PC-9 (cell line): ENCODE data around the gene PDE1C. TPM values are rescaled to one million over a fixed set of nuclear protein-coding genes. Genes with fewer than 3 reads are reported as not detected.
"Not testable (repeated sequence)": the region's sequence is repeated elsewhere in the genome, so short reads cannot be mapped to it uniquely, and the experiment has no call there.

Experiments
- BruUV-seq: library from RNA; stranded (reverse); fragments of 400-500 nt; replicated peaks from 2 replicates; lab custom pipeline; 2021; lab: Mats Ljungman, UMichigan
- CTCF ChIA-PET: fragments of 300-600 bp; sonication (Branson Sonifier 250); formaldehyde crosslinking; loops from one replicate; lab custom pipeline; 2022; ENCODE audit warnings: antibody characterized with exemption; lab: Charles Lee
- POLR2A ChIA-PET: fragments of 300-600 bp; sonication (Branson Sonifier 250); formaldehyde crosslinking; loops from one replicate; lab custom pipeline; 2022; ENCODE audit warnings: antibody characterized with exemption; ENCODE audit not compliant: unreplicated experiment; lab: Charles Lee
- DNase-seq, 2 experiments: peaks; one replicate each; pipeline versions ENCODE4 v3.0.0 to v3.0.0-alpha.2; 2015 to 2022; ENCODE audit warnings: mixed read lengths in 1 of 2
- H2AFZ ChIP-seq: fragments of 200-600 bp; sonication (generic); 2 replicates; pipeline ENCODE4 v1.8.1; 2017; ENCODE audit warnings: antibody characterized with exemption
- H3F3A ChIP-seq: fragments of 200-600 bp; sonication (generic); 2 replicates; pipeline ENCODE4 v1.8.1; 2017; ENCODE audit warnings: antibody characterized with exemption, mild to moderate bottlenecking, low read depth; ENCODE audit not compliant: insufficient read depth
- H3K27ac ChIP-seq: fragments of 200-600 bp; sonication (generic); 2 replicates; pipeline ENCODE4 v1.6.1; 2016; ENCODE audit warnings: mixed run types
- H3K27me3 ChIP-seq: fragments of 200-600 bp; sonication (generic); 2 replicates; pipeline ENCODE4 v1.6.1; 2016; ENCODE audit warnings: low read depth, mixed run types; ENCODE audit not compliant: insufficient read depth
- H3K36me3 ChIP-seq: fragments of 200-600 bp; sonication (generic); 2 replicates; pipeline ENCODE4 v1.6.1; 2016; ENCODE audit warnings: low read depth, mixed run types
- H3K4me1 ChIP-seq: fragments of 200-600 bp; sonication (generic); replicated peaks from 2 replicates; pipeline ENCODE4 v1.6.1; 2016; ENCODE audit warnings: mixed run types; ENCODE audit not compliant: insufficient read depth
- H3K4me2 ChIP-seq: fragments of 200-600 bp; sonication (generic); 2 replicates; pipeline ENCODE4 v1.6.1; 2017; ENCODE audit warnings: mixed run types
- H3K4me3 ChIP-seq: fragments of 200-600 bp; sonication (generic); 2 replicates; pipeline ENCODE4 v1.6.1; 2016; ENCODE audit warnings: mixed run types
- H3K79me2 ChIP-seq: fragments of 200-600 bp; sonication (generic); 2 replicates; pipeline ENCODE4 v1.6.1; 2017; ENCODE audit warnings: low read depth, mixed run types
- H3K9me2 ChIP-seq: fragments of 200-600 bp; sonication (generic); 2 replicates; pipeline ENCODE4 v1.8.1; 2017; ENCODE audit warnings: mild to moderate bottlenecking; ENCODE audit not compliant: insufficient read depth
- H3K9me3 ChIP-seq: fragments of 200-600 bp; sonication (generic); 2 replicates; pipeline ENCODE4 v1.8.1; 2016; ENCODE audit warnings: low read depth; ENCODE audit not compliant: insufficient read depth
- H4K20me1 ChIP-seq: fragments of 200-600 bp; sonication (generic); 2 replicates; pipeline ENCODE4 v1.8.1; 2017; ENCODE audit not compliant: insufficient read depth
- EZH2 ChIP-seq: fragments of 200-600 bp; sonication (generic); IDR thresholded peaks from 2 replicates; pipeline ENCODE4 v1.8.0; 2017; ENCODE audit warnings: antibody characterized with exemption, low read depth
- intact Hi-C: fragments of 100-400 bp; cut with micrococcal nuclease; formaldehyde crosslinking; loops from one replicate; pipeline ENCODE4 v1.10.0; 2022; ENCODE audit not compliant: unreplicated experiment
- total RNA-seq: library from RNA; stranded (reverse); gene quantifications from 2 replicates; pipeline ENCODE4 v1.2.3, GENCODE V29; 2021
- TF ChIP-seq, protein P1 (sequence below): fragments of 200-600 bp; sonication (generic); conservative IDR thresholded peaks from 2 replicates; pipeline ENCODE4 v1.6.1; 2017; ENCODE audit warnings: mixed run types, antibody characterized with exemption, mild to moderate bottlenecking, moderate library complexity

PDE1C gene
- total RNA-seq, 1 experiment from 2014 or later, result 1.7 TPM

DNA sequence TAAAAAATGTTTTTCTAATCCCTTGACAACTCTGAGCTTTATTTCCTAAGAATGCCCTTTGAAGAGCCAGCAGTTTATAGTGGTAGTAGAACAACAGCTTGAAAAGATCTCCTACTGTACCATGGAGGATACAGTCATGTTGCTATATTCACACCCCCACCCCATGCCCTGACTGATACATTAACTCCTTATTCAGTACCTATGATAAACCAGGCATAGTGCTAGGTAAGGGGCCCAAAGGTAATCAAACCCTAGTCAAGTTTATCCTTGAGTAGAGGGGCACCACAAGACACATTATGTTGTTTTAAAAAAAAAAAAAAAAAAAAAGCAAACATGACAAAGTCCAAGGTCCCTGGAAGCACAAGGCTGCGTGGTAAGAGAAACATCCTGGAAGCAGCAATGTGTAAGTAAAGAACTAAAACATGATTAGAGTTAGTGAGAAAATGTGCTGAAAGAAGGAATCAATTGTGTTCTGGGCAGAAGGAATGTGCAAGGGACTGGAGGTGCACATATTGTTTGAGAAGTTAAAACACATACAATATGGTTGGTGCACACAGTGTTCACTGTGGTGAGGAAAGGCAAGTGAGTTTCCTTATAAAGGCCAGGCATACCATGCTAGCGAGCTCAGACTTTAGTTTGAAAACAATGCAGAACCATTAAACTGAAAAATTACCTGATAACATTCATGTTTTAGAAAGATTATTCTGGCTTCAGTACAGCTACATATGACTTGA is 51.2 kb downstream of the PDE1C start:
- Histone ChIP-seq H3K4me1 (no peaks in the 10 kb centered on the region), H3K36me3 (no peaks in the 10 kb centered on the region), H3K9me2 (no peaks in the 10 kb centered on the region), H3K27ac (no peak overlapping the region), H3K4me3 (no peak overlapping the region), H3K27me3 (no peaks in the 10 kb centered on the region), H3K79me2 (no peaks in the 10 kb centered on the region), H3F3A (no peaks in the 10 kb centered on the region), H3K9me3 (no peaks in the 10 kb centered on the region; the same call in 1 of the 2 replicates), H2AFZ (no peak overlapping the region), H3K4me2 (no peak overlapping the region), H4K20me1 (no peaks in the 10 kb centered on the region)
- ChIA-PET CTCF (no interaction called here), POLR2A (no interaction called here)
- intact Hi-C loops, result no loop called here
- BruUV-seq, result no TSS peak
- DNase-seq, result peak in 1 of 2 experiments; percentile 27
- TF ChIP-seq EZH2, result no peak
- TF ChIP-seq, protein P1, sequence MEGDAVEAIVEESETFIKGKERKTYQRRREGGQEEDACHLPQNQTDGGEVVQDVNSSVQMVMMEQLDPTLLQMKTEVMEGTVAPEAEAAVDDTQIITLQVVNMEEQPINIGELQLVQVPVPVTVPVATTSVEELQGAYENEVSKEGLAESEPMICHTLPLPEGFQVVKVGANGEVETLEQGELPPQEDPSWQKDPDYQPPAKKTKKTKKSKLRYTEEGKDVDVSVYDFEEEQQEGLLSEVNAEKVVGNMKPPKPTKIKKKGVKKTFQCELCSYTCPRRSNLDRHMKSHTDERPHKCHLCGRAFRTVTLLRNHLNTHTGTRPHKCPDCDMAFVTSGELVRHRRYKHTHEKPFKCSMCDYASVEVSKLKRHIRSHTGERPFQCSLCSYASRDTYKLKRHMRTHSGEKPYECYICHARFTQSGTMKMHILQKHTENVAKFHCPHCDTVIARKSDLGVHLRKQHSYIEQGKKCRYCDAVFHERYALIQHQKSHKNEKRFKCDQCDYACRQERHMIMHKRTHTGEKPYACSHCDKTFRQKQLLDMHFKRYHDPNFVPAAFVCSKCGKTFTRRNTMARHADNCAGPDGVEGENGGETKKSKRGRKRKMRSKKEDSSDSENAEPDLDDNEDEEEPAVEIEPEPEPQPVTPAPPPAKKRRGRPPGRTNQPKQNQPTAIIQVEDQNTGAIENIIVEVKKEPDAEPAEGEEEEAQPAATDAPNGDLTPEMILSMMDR, result no peak

DNA sequence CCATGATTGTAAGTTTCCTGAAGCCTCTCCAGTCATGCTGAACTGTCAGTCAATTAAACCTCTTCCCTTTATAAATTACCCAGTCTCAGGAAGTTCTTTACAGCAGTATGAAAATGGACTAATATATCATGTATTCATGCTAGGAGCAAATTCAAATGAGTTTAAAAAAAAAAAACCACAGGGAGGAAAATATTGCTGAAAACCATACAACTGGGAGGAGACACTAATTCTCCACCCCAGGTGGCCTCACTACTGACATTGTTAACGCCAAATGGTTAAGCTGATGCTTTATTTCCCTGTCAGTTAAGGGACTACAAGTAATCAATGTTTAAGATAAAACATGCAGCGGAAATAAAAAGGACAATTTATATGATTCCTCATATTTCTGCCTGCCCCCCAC is 55.1 kb downstream of the PDE1C start:
- H3K4me1 ChIP-seq, result no peaks in the 10 kb centered on the region
- H3K27ac ChIP-seq, result no peak overlapping the region
- ChIA-PET POLR2A (no interaction called here), CTCF (interaction anchor here (0.6 kb wide), 1 partner anchor 1030 kb away, joined by 5 read pairs; no protein-coding TSS in a partner anchor)
- no peaks in the 10 kb centered on the region for H3F3A ChIP-seq
- no peaks in the 10 kb centered on the region for H3K9me2 ChIP-seq
- no peak for DNase-seq
- no peaks in the 10 kb centered on the region; the same call in 1 of the 2 replicates for H3K9me3 ChIP-seq
- no peaks in the 10 kb centered on the region for H3K79me2 ChIP-seq
- H3K4me3 ChIP-seq, result no peak overlapping the region
- no peaks in the 10 kb centered on the region for H3K27me3 ChIP-seq
- no peak overlapping the region for H2AFZ ChIP-seq
- no peaks in the 10 kb centered on the region for H3K36me3 ChIP-seq
- no peak overlapping the region for H3K4me2 ChIP-seq
- TF ChIP-seq, protein P1, result no peak
- BruUV-seq, result no TSS peak
- H4K20me1 ChIP-seq, result no peaks in the 10 kb centered on the region
- intact Hi-C loops, result no loop called here

DNA sequence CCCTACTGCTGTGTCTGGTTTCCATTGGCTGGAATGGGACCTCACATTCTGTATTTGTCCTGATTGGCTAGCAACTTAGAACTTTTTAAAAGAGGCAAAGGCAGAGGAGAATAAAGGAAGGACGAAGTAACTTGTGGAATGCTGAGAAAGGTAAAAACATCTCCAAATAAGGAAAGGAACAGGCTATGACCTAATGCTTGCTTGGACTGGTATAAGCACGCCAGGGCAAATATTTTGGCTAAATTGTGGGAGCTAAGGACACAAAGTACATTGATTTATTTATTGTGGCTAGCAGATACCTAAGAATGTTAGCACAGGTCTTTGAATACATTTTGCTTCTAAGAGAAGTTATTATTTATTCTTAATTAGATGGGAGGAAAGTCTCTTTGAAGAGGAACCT is 56.7 kb downstream of the PDE1C start:
- H3K4me3 ChIP-seq, H3K4me2 ChIP-seq, H3K36me3 ChIP-seq, H3K4me1 ChIP-seq, H3K9me3 ChIP-seq, CTCF ChIA-PET, BruUV-seq, H3K27ac ChIP-seq, intact Hi-C loops, H4K20me1 ChIP-seq, DNase-seq, POLR2A ChIA-PET, H3K9me2 ChIP-seq, H3K79me2 ChIP-seq, H2AFZ ChIP-seq, H3K27me3 ChIP-seq, H3F3A ChIP-seq: not testable (repeated sequence)

DNA sequence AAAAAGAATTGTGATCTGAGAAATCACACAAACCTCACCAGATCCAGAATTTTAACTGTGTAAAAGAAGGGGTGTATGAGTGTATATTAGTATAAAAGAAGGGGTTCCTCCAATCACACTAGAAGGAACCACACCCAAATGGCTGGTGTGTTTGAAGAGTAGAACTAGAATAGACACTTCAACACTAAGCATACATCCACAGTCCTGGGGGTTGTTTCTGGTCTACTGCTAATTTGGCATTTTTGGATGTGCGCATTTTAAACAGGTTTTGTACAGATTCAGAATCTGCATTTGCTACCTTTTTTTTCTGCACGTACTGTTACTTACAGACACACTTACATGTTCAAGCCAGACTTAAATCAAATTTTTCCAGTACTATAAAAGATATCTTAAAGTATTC is 64.6 kb downstream of the PDE1C start:
- Histone ChIP-seq H3K9me3 (no peaks in the 10 kb centered on the region), H4K20me1 (no peaks in the 10 kb centered on the region), H3K9me2 (no peaks in the 10 kb centered on the region), H3F3A (no peaks in the 10 kb centered on the region), H3K36me3 (no peaks in the 10 kb centered on the region), H3K4me2 (no peak overlapping the region), H3K79me2 (no peaks in the 10 kb centered on the region), H3K27me3 (no peaks in the 10 kb centered on the region), H3K4me1 (no peaks in the 10 kb centered on the region), H3K27ac (no peak overlapping the region), H2AFZ (no peak overlapping the region), H3K4me3 (no peak overlapping the region)
- TF ChIP-seq, protein P1, result no peak
- TF ChIP-seq EZH2, result no peak
- BruUV-seq, result no TSS peak
- intact Hi-C loops, result no loop called here
- no peak for DNase-seq
- ChIA-PET POLR2A (no interaction called here), CTCF (no interaction called here)
